ENCODE data around the gene ATF4.
A peak's percentile ranks its signal among the peaks of the same experiment; 100 is the strongest.

Gene ATF4

DNA sequence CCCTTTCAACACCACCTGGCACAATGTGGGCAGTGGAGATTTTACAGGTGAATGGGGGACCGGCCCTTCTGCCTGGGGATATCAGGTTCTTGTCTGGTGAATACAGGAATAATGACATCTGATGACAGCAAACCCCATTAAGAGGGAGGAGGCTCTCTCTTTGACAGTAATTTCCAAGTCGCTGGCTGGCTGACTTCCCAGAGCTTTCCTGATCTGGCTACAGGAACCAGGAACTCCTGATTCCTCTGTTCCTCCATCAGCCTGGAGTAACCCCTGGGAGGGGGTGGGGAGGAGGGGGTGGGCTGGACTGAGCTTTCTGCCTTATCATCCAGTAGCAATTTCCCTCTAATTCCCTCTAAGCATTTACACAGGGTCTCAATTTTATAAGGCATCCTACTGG lies 22.0 kb upstream of the ATF4 start:
- no peak overlapping the region for H2BK5ac ChIP-seq (ENCODE audit: low read length)
- no CpG with 5 or more reads among the region's 2 CpGs for WGBS (ENCODE audit: extremely low coverage, insufficient coverage, low lambda C conversion rate)
- no peak overlapping the region for H3K4me2 ChIP-seq (ENCODE audit: low read length)
- H2BK15ac ChIP-seq (replicated peaks; ENCODE audit: low read depth): no peak overlapping the region
- peaks cover 7% of the 10 kb centered on the region for H3K79me1 ChIP-seq (ENCODE audit: low read length)
- H4K8ac ChIP-seq (ENCODE audit: low read depth, low read length): no peak overlapping the region
- no peak overlapping the region for H3K18ac ChIP-seq (ENCODE audit: low read length)
- H3K27me3 ChIP-seq (ENCODE audit: insufficient read depth, low read length, poor library complexity): no peaks in the 10 kb centered on the region
- no peak overlapping the region for H2AK5ac ChIP-seq (ENCODE audit: low read length)
- H3K27ac ChIP-seq (ENCODE audit: low read depth, low read length): no peak overlapping the region
- H3K9ac ChIP-seq (ENCODE audit: low read length): no peak overlapping the region
- no peak overlapping the region for H3K4ac ChIP-seq (ENCODE audit: low read depth, low read length)
- no peak overlapping the region for H3K56ac ChIP-seq (ENCODE audit: low read length)
- no peak for DNase-seq
- H3K36me3 ChIP-seq (ENCODE audit: control insufficient read depth, insufficient read depth, low read length): no peaks in the 10 kb centered on the region
- H3K4me3 ChIP-seq (ENCODE audit: low read length): no peak overlapping the region
- H3K79me2 ChIP-seq (ENCODE audit: control insufficient read depth, insufficient read depth, low read length): peaks cover 8% of the 10 kb centered on the region
- H4K5ac ChIP-seq (ENCODE audit: low read length): no peak overlapping the region
- H3K4me1 ChIP-seq (ENCODE audit: control insufficient read depth, low read depth, low read length): peaks cover 6% of the 10 kb centered on the region
- H3K23ac ChIP-seq (ENCODE audit: low read length): no peak overlapping the region
- no peak overlapping the region for H2BK120ac ChIP-seq (ENCODE audit: low read depth, low read length)

DNA sequence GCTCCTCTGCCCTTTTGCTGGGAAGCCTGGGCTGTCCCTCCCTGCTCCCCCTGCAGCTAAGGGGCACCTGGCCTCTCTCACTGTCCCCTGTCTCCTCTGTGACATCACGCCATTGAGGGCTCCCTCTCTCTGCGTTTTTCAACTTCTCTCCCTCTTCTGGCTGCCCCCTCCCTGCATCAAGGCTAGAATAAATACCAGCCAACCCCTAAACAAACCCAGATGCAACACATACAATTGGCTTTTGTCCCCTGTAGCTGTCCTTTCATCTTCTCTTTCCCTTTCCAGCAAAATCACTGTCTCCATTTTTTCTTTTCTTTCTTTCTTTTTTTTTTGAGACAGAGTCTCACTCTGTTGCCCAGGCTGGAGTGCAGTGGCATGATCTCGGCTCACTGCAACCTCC lies 21.6 kb upstream of the ATF4 start:
- Histone ChIP-seq H3K4me1 (ENCODE audit: control insufficient read depth, low read depth, low read length) (peaks cover 6% of the 10 kb centered on the region), H3K18ac (ENCODE audit: low read length) (no peak overlapping the region), H2AK5ac (ENCODE audit: low read length) (no peak overlapping the region), H2BK120ac (ENCODE audit: low read depth, low read length) (no peak overlapping the region), H3K23ac (ENCODE audit: low read length) (no peak overlapping the region), H3K56ac (ENCODE audit: low read length) (no peak overlapping the region), H3K79me2 (ENCODE audit: control insufficient read depth, insufficient read depth, low read length) (peaks cover 11% of the 10 kb centered on the region), H3K36me3 (ENCODE audit: control insufficient read depth, insufficient read depth, low read length) (no peaks in the 10 kb centered on the region), H3K9ac (ENCODE audit: low read length) (no peak overlapping the region), H2BK15ac (replicated peaks; ENCODE audit: low read depth) (no peak overlapping the region), H3K4me3 (ENCODE audit: low read length) (no peak overlapping the region), H3K27me3 (ENCODE audit: insufficient read depth, low read length, poor library complexity) (no peaks in the 10 kb centered on the region), H3K79me1 (ENCODE audit: low read length) (peaks cover 10% of the 10 kb centered on the region), H3K4ac (ENCODE audit: low read depth, low read length) (no peak overlapping the region), H3K27ac (ENCODE audit: low read depth, low read length) (no peak overlapping the region), H4K8ac (ENCODE audit: low read depth, low read length) (no peak overlapping the region), H4K5ac (ENCODE audit: low read length) (no peak overlapping the region), H2BK5ac (ENCODE audit: low read length) (no peak overlapping the region), H3K4me2 (ENCODE audit: low read length) (no peak overlapping the region)
- DNase-seq: no peak
- WGBS (ENCODE audit: extremely low coverage, insufficient coverage, low lambda C conversion rate): no CpG with 5 or more reads among the region's 3 CpGs

DNA sequence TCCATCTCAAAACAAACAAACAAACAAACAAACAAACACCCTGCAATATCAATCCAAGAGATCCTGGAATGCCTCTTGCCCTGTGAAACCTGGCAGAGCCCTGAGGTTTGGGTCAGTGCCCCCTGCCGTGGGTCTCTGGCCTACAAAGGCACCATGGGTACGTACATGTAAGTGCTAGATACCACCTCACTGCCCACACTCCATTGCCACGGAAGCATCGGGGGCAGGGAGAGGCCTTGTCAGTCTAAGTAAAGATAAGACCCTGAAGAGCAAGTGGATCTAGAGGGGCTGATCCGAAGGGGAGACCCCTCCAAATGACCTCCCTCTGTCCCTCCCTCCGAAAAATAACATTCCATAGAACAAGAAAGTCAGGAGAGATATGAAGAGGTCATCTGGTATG lies 20.3 kb upstream of the ATF4 start:
- H3K4me3 ChIP-seq (ENCODE audit: low read length): no peak overlapping the region
- no peak for DNase-seq
- no peak overlapping the region for H4K5ac ChIP-seq (ENCODE audit: low read length)
- H3K79me1 ChIP-seq (ENCODE audit: low read length): peaks cover 10% of the 10 kb centered on the region
- no peak overlapping the region for H3K9ac ChIP-seq (ENCODE audit: low read length)
- H2AK5ac ChIP-seq (ENCODE audit: low read length): no peak overlapping the region
- H3K18ac ChIP-seq (ENCODE audit: low read length): no peak overlapping the region
- no peak overlapping the region for H2BK120ac ChIP-seq (ENCODE audit: low read depth, low read length)
- H3K4ac ChIP-seq (ENCODE audit: low read depth, low read length): no peak overlapping the region
- WGBS (ENCODE audit: extremely low coverage, insufficient coverage, low lambda C conversion rate): no CpG with 5 or more reads among the region's 6 CpGs
- H3K56ac ChIP-seq (ENCODE audit: low read length): no peak overlapping the region
- no peak overlapping the region for H4K8ac ChIP-seq (ENCODE audit: low read depth, low read length)
- no peak overlapping the region for H2BK5ac ChIP-seq (ENCODE audit: low read length)
- no peak overlapping the region for H3K23ac ChIP-seq (ENCODE audit: low read length)
- peaks cover 11% of the 10 kb centered on the region for H3K79me2 ChIP-seq (ENCODE audit: control insufficient read depth, insufficient read depth, low read length)
- peaks cover 6% of the 10 kb centered on the region for H3K4me1 ChIP-seq (ENCODE audit: control insufficient read depth, low read depth, low read length)
- H3K4me2 ChIP-seq (ENCODE audit: low read length): no peak overlapping the region
- H3K27ac ChIP-seq (ENCODE audit: low read depth, low read length): no peak overlapping the region
- no peak overlapping the region for H2BK15ac ChIP-seq (replicated peaks; ENCODE audit: low read depth)
- peaks cover 4% of the 10 kb centered on the region for H3K36me3 ChIP-seq (ENCODE audit: control insufficient read depth, insufficient read depth, low read length)
- no peaks in the 10 kb centered on the region for H3K27me3 ChIP-seq (ENCODE audit: insufficient read depth, low read length, poor library complexity)

DNA sequence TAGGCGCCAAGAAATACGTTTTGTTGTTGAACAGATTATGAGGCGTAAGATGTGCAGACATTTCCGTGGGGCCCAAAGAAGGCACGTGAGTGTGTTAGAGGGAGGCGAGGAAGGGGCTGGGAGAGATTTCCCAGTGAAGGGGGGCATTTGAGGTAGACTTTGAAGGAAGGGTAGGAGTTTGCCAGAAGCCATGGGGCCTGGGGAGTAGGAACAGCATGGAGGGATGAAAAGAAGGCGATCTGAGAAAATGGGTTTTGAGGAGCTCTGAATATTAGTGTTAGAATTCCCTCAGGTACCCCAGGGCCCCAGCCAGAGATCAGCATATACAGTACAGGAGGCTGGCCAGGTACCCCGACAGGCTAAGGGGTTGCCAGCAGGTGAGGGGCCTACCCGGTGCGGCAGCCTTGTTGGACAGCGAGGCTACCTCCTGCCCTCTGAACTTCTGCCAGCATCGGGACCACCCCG lies 18.7 kb upstream of the ATF4 start:
- Histone ChIP-seq H4K5ac (ENCODE audit: low read length) (no peak overlapping the region), H3K36me3 (ENCODE audit: control insufficient read depth, insufficient read depth, low read length) (peaks cover 14% of the 10 kb centered on the region), H2AK5ac (ENCODE audit: low read length) (no peak overlapping the region), H2BK5ac (ENCODE audit: low read length) (no peak overlapping the region), H3K18ac (ENCODE audit: low read length) (no peak overlapping the region), H2BK120ac (ENCODE audit: low read depth, low read length) (no peak overlapping the region), H3K4me1 (ENCODE audit: control insufficient read depth, low read depth, low read length) (peaks cover 6% of the 10 kb centered on the region), H3K4me3 (ENCODE audit: low read length) (peak overlapping the region; percentile 32), H2BK15ac (replicated peaks; ENCODE audit: low read depth) (no peak overlapping the region), H4K8ac (ENCODE audit: low read depth, low read length) (no peak overlapping the region), H3K79me1 (ENCODE audit: low read length) (peaks cover 12% of the 10 kb centered on the region), H3K9ac (ENCODE audit: low read length) (peak overlapping the region; percentile 76), H3K4ac (ENCODE audit: low read depth, low read length) (no peak overlapping the region), H3K23ac (ENCODE audit: low read length) (peak overlapping the region; percentile 56), H3K79me2 (ENCODE audit: control insufficient read depth, insufficient read depth, low read length) (peaks cover 11% of the 10 kb centered on the region), H3K56ac (ENCODE audit: low read length) (peak overlapping the region; percentile 89), H3K27me3 (ENCODE audit: insufficient read depth, low read length, poor library complexity) (no peaks in the 10 kb centered on the region), H3K27ac (ENCODE audit: low read depth, low read length) (no peak overlapping the region), H3K4me2 (ENCODE audit: low read length) (peak overlapping the region; percentile 70)
- no peak for DNase-seq
- no CpG with 5 or more reads among the region's 13 CpGs for WGBS (ENCODE audit: extremely low coverage, insufficient coverage, low lambda C conversion rate)

DNA sequence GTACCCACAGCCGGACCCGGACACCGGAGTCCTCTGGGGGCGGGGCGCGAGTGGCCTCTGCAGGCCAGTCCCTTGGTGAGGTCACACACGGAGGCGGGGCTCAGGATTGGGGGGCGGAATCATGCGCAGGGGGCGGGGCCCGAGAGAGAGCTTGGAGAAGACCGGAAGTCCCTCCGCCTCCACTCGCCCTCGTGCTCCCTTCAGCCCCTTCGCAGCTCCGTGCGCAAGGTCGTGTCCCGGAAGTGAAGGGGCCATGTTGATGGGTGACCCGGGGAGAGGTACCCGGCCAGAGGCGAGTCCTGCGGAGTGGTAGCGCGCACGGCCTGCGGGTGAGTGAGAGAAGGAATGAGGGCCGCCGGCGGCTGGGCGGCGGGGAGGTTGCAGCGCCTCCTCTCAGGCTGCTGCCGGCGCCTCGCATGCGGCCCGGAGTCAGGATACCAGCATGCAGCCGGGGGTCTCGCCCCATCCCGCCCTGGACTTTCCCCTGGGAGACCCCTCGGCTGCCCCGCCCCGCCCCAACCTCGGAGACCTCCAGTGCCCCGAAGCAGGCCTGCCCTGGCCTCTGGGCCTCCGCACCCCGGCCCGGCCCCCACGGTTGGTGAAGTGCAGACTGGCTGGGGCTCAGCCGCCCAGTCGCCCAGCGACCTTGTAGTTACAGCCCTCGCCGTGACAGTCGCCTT lies 18.1 kb upstream of the ATF4 start, which contains the start of gene MIEF1:
Gene MIEF1, plus strand, starts transcription at position 182 of the 680 bp plus-strand sequence. CDS start 9,005 bp downstream, outside the sequence.
- Histone ChIP-seq H3K27me3 (ENCODE audit: insufficient read depth, low read length, poor library complexity) (no peaks in the 10 kb centered on the region), H4K5ac (ENCODE audit: low read length) (no peak within 1 kb of the TSS), H2AK5ac (ENCODE audit: low read length) (peak within 1 kb of the TSS; percentile 77), H3K27ac (ENCODE audit: low read depth, low read length) (peak within 1 kb of the TSS; percentile 9), H3K18ac (ENCODE audit: low read length) (peak within 1 kb of the TSS; percentile 78), H3K9ac (ENCODE audit: low read length) (peak within 1 kb of the TSS; percentile 91), H3K4me1 (ENCODE audit: control insufficient read depth, low read depth, low read length) (peaks cover 6% of the 10 kb centered on the region), H4K8ac (ENCODE audit: low read depth, low read length) (no peak within 1 kb of the TSS), H3K36me3 (ENCODE audit: control insufficient read depth, insufficient read depth, low read length) (peaks cover 17% of the 10 kb centered on the region), H2BK15ac (replicated peaks; ENCODE audit: low read depth) (no peak within 1 kb of the TSS), H3K4ac (ENCODE audit: low read depth, low read length) (peak within 1 kb of the TSS; percentile 8), H3K79me2 (ENCODE audit: control insufficient read depth, insufficient read depth, low read length) (peaks cover 11% of the 10 kb centered on the region), H3K4me2 (ENCODE audit: low read length) (peak within 1 kb of the TSS; percentile 85), H3K4me3 (ENCODE audit: low read length) (peak within 1 kb of the TSS; percentile 96), H3K23ac (ENCODE audit: low read length) (peak within 1 kb of the TSS; percentile 56), H3K56ac (ENCODE audit: low read length) (peak within 1 kb of the TSS; percentile 95), H2BK120ac (ENCODE audit: low read depth, low read length) (no peak within 1 kb of the TSS), H2BK5ac (ENCODE audit: low read length) (no peak within 1 kb of the TSS), H3K79me1 (ENCODE audit: low read length) (peaks cover 14% of the 10 kb centered on the region)
- no CpG with 5 or more reads among the region's 58 CpGs for WGBS (ENCODE audit: extremely low coverage, insufficient coverage, low lambda C conversion rate)
- peak; percentile 99 for DNase-seq

Measured in mesendoderm (in vitro differentiated cells).